PC-3 (cell line): Measurements from ENCODE around the gene SLCO2A1. TPM values are rescaled to one million over a fixed set of nuclear protein-coding genes. Genes with fewer than 3 reads are reported as not detected.

Experiments
- ATAC-seq: fragments of 200-7000 bp; cut with Tn5 transposase; 2 replicates; pipeline ENCODE4 v1.9.1; 2020; ENCODE audit warnings: mild to moderate bottlenecking, moderate library complexity
- BruUV-seq: library from RNA; stranded (reverse); fragments of 400-500 nt; replicated peaks from 2 replicates; lab custom pipeline; 2021; lab: Mats Ljungman, UMichigan
- CTCF ChIA-PET: fragments of 300-600 bp; sonication (Branson Sonifier 250); formaldehyde crosslinking; loops from one replicate; lab custom pipeline; 2022; ENCODE audit warnings: antibody characterized with exemption; lab: Charles Lee
- POLR2A ChIA-PET: fragments of 300-600 bp; sonication (Branson Sonifier 250); formaldehyde crosslinking; loops from one replicate; lab custom pipeline; 2022; ENCODE audit warnings: antibody characterized with exemption; ENCODE audit not compliant: unreplicated experiment; lab: Charles Lee
- DNase-seq: peaks from one replicate; pipeline ENCODE4 v3.0.0-alpha.2; 2015
- H2AFZ ChIP-seq: fragments of 300-600 bp; sonication (generic); 2 replicates; pipeline ENCODE4 v1.6.0; 2016; ENCODE audit warnings: antibody characterized with exemption, low read length
- H3F3A ChIP-seq: fragments of 300-600 bp; sonication (generic); one replicate; pipeline ENCODE4 v1.6.0; 2017; ENCODE audit warnings: antibody characterized with exemption, low read length, control low read depth, mild to moderate bottlenecking; ENCODE audit not compliant: unreplicated experiment
- H3K27ac ChIP-seq: fragments of 300-600 bp; sonication (generic); 2 replicates; pipeline ENCODE4 v1.5.1; 2016; ENCODE audit warnings: mild to moderate bottlenecking, low read length
- H3K27me3 ChIP-seq: fragments of 300-600 bp; sonication (generic); 2 replicates; pipeline ENCODE4 v1.6.1; 2016; ENCODE audit warnings: low read length, mixed read lengths
- H3K36me3 ChIP-seq: fragments of 300-600 bp; sonication (generic); 2 replicates; pipeline ENCODE4 v1.6.1; 2016; ENCODE audit warnings: low read depth, mixed run types, low read length, mixed read lengths
- H3K4me1 ChIP-seq: fragments of 300-600 bp; sonication (generic); 2 replicates; pipeline ENCODE4 v1.5.1; 2016; ENCODE audit warnings: low read length; ENCODE audit not compliant: insufficient read depth
- H3K4me2 ChIP-seq: fragments of 300-600 bp; sonication (generic); 2 replicates; pipeline ENCODE4 v1.6.0; 2016; ENCODE audit warnings: low read length
- H3K4me3 ChIP-seq: fragments of 300-600 bp; sonication (generic); 2 replicates; pipeline ENCODE4 v1.5.1; 2016; ENCODE audit warnings: mild to moderate bottlenecking, low read length, mixed read lengths
- H3K79me2 ChIP-seq: fragments of 300-600 bp; sonication (generic); 2 replicates; pipeline ENCODE4 v1.6.1; 2017; ENCODE audit warnings: low read length, mixed read lengths
- H3K9ac ChIP-seq: fragments of 300-600 bp; sonication (generic); 2 replicates; pipeline ENCODE4 v1.6.0; 2016; ENCODE audit warnings: mild to moderate bottlenecking, low read length
- H3K9me2 ChIP-seq: fragments of 300-600 bp; sonication (generic); replicated peaks from 2 replicates; pipeline ENCODE4 v1.6.1; 2016; ENCODE audit warnings: mixed run types, low read length, mixed read lengths
- H3K9me3 ChIP-seq: fragments of 300-600 bp; sonication (generic); 2 replicates; pipeline ENCODE4 v1.6.1; 2016; ENCODE audit warnings: low read length, mixed read lengths
- H4K20me1 ChIP-seq: fragments of 300-600 bp; sonication (generic); 2 replicates; pipeline ENCODE4 v1.6.1; 2016; ENCODE audit warnings: low read length, mixed read lengths
- CTCF ChIP-seq: fragments of 300-600 bp; sonication (generic); conservative IDR thresholded peaks from 2 replicates; pipeline ENCODE4 v1.5.1; 2017; ENCODE audit warnings: antibody characterized with exemption, low read depth, mild to moderate bottlenecking, low read length
- EZH2 ChIP-seq: fragments of 300-600 bp; sonication (generic); IDR thresholded peaks from one replicate; pipeline ENCODE4 v1.6.1; 2017; ENCODE audit warnings: antibody characterized with exemption, mild to moderate bottlenecking, low read length; ENCODE audit not compliant: unreplicated experiment
- EZH2phosphoT487 ChIP-seq: fragments of 300-600 bp; sonication (generic); IDR thresholded peaks from 2 replicates; pipeline ENCODE4 v1.6.1; 2018; ENCODE audit warnings: mild to moderate bottlenecking, antibody characterized with exemption, low read length, borderline replicate concordance
- intact Hi-C: fragments of 100-400 bp; cut with micrococcal nuclease; formaldehyde crosslinking; loops from 2 replicates; pipeline ENCODE4 v1.9.0; 2023
- total RNA-seq: library from RNA; depleted of rRNA; stranded (reverse); fragments of >200 nt; gene quantifications from 2 replicates; pipeline ENCODE4 v1.2.3, GENCODE V29; 2014

The SLCO2A1 gene
- total RNA-seq, 1 experiment from 2014 or later, result not detected

DNA sequence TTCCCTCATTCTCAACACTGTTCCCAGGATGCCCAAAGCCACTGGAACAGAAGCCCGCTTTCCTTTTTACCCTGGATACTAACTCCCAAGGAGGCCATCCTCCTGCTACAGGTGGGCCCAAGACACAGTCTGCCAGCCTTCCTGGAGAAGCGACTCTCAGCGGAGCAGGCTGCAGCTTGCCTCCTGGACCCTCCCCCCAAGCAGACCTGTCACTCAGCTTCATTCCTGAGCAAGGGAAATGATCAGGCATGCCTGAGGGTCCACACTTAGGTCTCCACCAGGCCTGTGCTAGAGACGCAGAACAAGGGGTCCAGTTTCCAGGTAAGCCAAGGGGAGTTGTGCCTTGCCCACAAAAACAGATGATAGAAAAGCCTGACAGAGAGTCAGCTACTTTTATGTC lies 62.8 kb downstream of the SLCO2A1 start:
- ATAC-seq (no peak), DNase-seq (no peak)
- TF ChIP-seq EZH2phosphoT487 (no peak), CTCF (no peak), EZH2 (no peak)
- Histone ChIP-seq H3K4me1 (no peaks in the 10 kb centered on the region), H3K9ac (no peak overlapping the region), H3K9me2 (no peaks in the 10 kb centered on the region), H3K9me3 (no peaks in the 10 kb centered on the region), H3K36me3 (no peaks in the 10 kb centered on the region), H3K4me2 (no peak overlapping the region), H3K27me3 (no peaks in the 10 kb centered on the region), H3K4me3 (no peak overlapping the region), H2AFZ (no peak overlapping the region), H4K20me1 (no peaks in the 10 kb centered on the region), H3K27ac (no peak overlapping the region), H3K79me2 (no peaks in the 10 kb centered on the region), H3F3A (no peaks in the 10 kb centered on the region)
- intact Hi-C loops, result no loop called here
- ChIA-PET CTCF (no interaction called here), POLR2A (no interaction called here)
- no TSS peak for BruUV-seq

DNA sequence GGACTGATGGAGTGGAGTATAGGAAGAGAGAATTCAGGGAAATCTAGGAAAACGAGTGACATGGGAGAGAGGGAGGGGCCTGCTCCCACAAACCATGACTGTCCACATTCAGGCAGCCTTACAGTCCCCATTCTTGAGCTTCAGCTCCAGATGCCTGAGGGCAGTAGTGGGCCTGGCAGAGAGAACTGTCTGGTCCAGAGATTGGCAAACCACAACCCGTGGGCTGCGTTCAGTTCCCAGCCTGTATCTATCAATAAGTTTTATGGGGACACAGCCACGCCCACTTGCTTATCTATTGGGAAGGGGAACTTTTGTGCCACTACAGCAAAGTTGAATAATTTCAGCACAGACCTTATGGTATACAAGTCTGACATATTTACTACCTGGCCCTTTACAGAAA lies 63.8 kb downstream of the SLCO2A1 start:
- no peaks in the 10 kb centered on the region for H3F3A ChIP-seq
- H3K36me3 ChIP-seq, result no peaks in the 10 kb centered on the region
- ChIA-PET CTCF (no interaction called here), POLR2A (no interaction called here)
- no peak overlapping the region for H3K9ac ChIP-seq
- no TSS peak for BruUV-seq
- H3K27ac ChIP-seq, result no peak overlapping the region
- H3K9me3 ChIP-seq, result no peaks in the 10 kb centered on the region
- no peak overlapping the region for H3K4me2 ChIP-seq
- no peaks in the 10 kb centered on the region for H3K27me3 ChIP-seq
- H3K79me2 ChIP-seq, result no peaks in the 10 kb centered on the region
- H3K4me3 ChIP-seq, result no peak overlapping the region
- no peaks in the 10 kb centered on the region for H3K4me1 ChIP-seq
- no peaks in the 10 kb centered on the region for H3K9me2 ChIP-seq
- intact Hi-C loops, result no loop called here
- no peaks in the 10 kb centered on the region for H4K20me1 ChIP-seq
- no peak for TF ChIP-seq EZH2
- no peak for TF ChIP-seq EZH2phosphoT487
- TF ChIP-seq CTCF, result no peak
- H2AFZ ChIP-seq, result no peak overlapping the region
- DNase-seq (no peak), ATAC-seq (no peak)

- Histone ChIP-seq H2AFZ (no peak overlapping the region), H3K9me2 (no peaks in the 10 kb centered on the region), H3K9ac (no peak overlapping the region), H4K20me1 (no peaks in the 10 kb centered on the region), H3K27me3 (no peaks in the 10 kb centered on the region), H3F3A (no peaks in the 10 kb centered on the region), H3K4me2 (no peak overlapping the region), H3K27ac (no peak overlapping the region), H3K36me3 (no peaks in the 10 kb centered on the region), H3K79me2 (no peaks in the 10 kb centered on the region), H3K9me3 (no peaks in the 10 kb centered on the region), H3K4me1 (no peaks in the 10 kb centered on the region), H3K4me3 (no peak overlapping the region)
- ATAC-seq (no peak), DNase-seq (no peak)
- intact Hi-C loops, result no loop called here
- POLR2A ChIA-PET, result no interaction called here
- BruUV-seq, result no TSS peak
- CTCF ChIA-PET, result no interaction called here
- TF ChIP-seq CTCF (no peak), EZH2phosphoT487 (no peak), EZH2 (no peak)
Observed at GRCh38 chr3:133965013-133965570, 64.6 kb downstream of the SLCO2A1 start.
